Upper lobe of left lung (tissue), 4 donors: Measurements from ENCODE around the gene THEM4.

Experiments used
- CTCF ChIP-seq, 6 experiments: fragments of 450-650 bp in 4 of 6; fragments of 200-600 bp in 2 of 6; sonication (generic) in 2 of 6; IDR thresholded peaks; one replicate each; pipeline ENCODE4 v1.5.1; 2016 to 2019; ENCODE audit warnings: antibody characterized with exemption in 6 of 6
- EP300 ChIP-seq, 4 donors: sonication (generic); formaldehyde crosslinking; IDR thresholded peaks; one replicate each; pipeline ENCODE4 v1.5.1; 2017; ENCODE audit warnings: antibody characterized with exemption in 4 of 4, control low read depth in 2 of 4
- POLR2A ChIP-seq, 4 donors: fragments of 450-650 bp; IDR thresholded peaks; one replicate each; pipeline ENCODE4 v1.5.1; 2016 to 2017; ENCODE audit warnings: antibody characterized with exemption in 4 of 4, mild to moderate bottlenecking in 2 of 4

DNA sequence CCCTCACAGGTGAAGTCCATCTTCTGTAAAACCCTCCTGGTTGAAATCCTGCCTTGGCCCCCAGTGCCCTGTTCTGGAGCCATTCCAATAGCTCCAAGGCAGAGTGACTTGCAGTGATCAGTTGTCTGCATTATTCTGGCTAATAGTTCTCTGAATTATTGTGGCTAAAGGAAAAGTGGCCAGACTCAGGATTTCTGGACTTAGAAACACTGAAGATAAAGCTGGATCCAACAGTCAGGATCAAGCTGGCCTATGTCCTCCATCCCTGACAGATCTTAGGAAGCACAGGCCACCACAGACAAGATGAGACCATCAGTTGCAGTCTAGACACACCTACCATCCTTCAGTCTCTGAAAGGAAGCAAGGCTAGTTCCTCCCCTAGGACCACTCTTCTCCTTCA lies 68.9 kb downstream of the THEM4 start:
- TF ChIP-seq POLR2A (IDR thresholded peaks at IDR 0.05), result no peak
- no peak for TF ChIP-seq EP300 (IDR thresholded peaks at IDR 0.05)
- TF ChIP-seq CTCF (IDR thresholded peaks at IDR 0.05), result no peak
